ENCODE measurements around the gene CTXN1. TPM values are rescaled to one million over a fixed set of nuclear protein-coding genes. Genes with fewer than 3 reads are reported as not detected.
A peak's percentile ranks its signal among the peaks of the same experiment; 100 is the strongest.

CTXN1 gene
- total and polyA plus RNA-seq, 4 experiments from 2014 or later = not detected

- Histone ChIP-seq H3K4me3 (ENCODE audit: low read length in 2 of 2) (peak overlapping the region; percentile 19 to 71), H3K27ac (ENCODE audit: low read depth, low read length) (peak overlapping the region; percentile 92), H3K4me1 (ENCODE audit: insufficient read depth, low read length) (peaks cover 16% of the 10 kb centered on the region), H3K36me3 (ENCODE audit: insufficient read depth, low read length) (peaks cover 9% of the 10 kb centered on the region), H3K27me3 (ENCODE audit: insufficient read depth, low read length) (no peaks in the 10 kb centered on the region), H3K9me3 (ENCODE audit: control insufficient read depth in 1 of 2, low read length in 2 of 2) (no peaks in the 10 kb centered on the region)
- Mint-ChIP-seq H3K4me1 (peaks cover 8 to 41% (median 24%) of the 10 kb centered on the region in 4 donors), H3K27ac (peak overlapping the region; percentile 88 to 98 (median 97)), H3K4me3 (peak overlapping the region; percentile 86 to 94 (median 92)), H3K9me3 (no peaks in the 10 kb centered on the region), H3K36me3 (peaks cover 6 to 9% of the 10 kb centered on the region in 2 donors), H3K27me3 (no peaks in the 10 kb centered on the region)
- ChIA-PET POLR2A (ENCODE audit: partially characterized antibody) (interaction anchor here (1.0 to 3.4 kb wide), 24 partner anchors 8 to 1520 kb away, joined by 3 to 53 read pairs (median 6); partner anchors contain the start of genes ARHGEF18, CERS4, CTXN1 and ELAVL1), CTCF (ENCODE audit: partially characterized antibody) (interaction anchor here (0.6 to 6.5 kb wide), 25 partner anchors 8 to 469 kb away, joined by 3 to 66 read pairs (median 5); partner anchors contain the start of genes MAP2K7, MARCHF2 and SNAPC2)
- intact Hi-C loops (cut with micrococcal nuclease) = loop anchor here (1.0 to 10.0 kb wide), 3 partner anchors 58 to 309 kb away; no protein-coding TSS in a partner anchor
- peak; percentile 81 to 88 (median 82) for DNase-seq
Measured at GRCh38 chr19:7944177-7944761, 18.3 kb upstream of the CTXN1 start.

GRCh38 chr19:7943444-7944176, 17.7 kb upstream of the CTXN1 start, which contains the start of gene TIMM44:
TIMM44 (minus strand) TSS chr19:7943666; CDS start chr19:7943651, 15 bp downstream.
- Mint-ChIP-seq H3K9me3 (no peaks in the 10 kb centered on the region), H3K27ac (peak within 1 kb of the TSS; percentile 88 to 98 (median 97)), H3K4me1 (peaks cover 11 to 45% (median 28%) of the 10 kb centered on the region in 4 donors), H3K36me3 (peaks cover 6 to 13% of the 10 kb centered on the region in 2 donors), H3K27me3 (no peaks in the 10 kb centered on the region), H3K4me3 (peak within 1 kb of the TSS; percentile 86 to 94 (median 92))
- peaks cover 9% of the 10 kb centered on the region for H3K36me3 ChIP-seq (ENCODE audit: insufficient read depth, low read length)
- peak within 1 kb of the TSS; percentile 92 for H3K27ac ChIP-seq (ENCODE audit: low read depth, low read length)
- ChIA-PET POLR2A (ENCODE audit: partially characterized antibody) (interaction anchor here (0.7 to 3.4 kb wide), 25 partner anchors 8 to 1519 kb away, joined by 3 to 53 read pairs (median 5); partner anchors contain the start of genes ARHGEF18, CERS4, CTXN1 and ELAVL1), CTCF (ENCODE audit: partially characterized antibody) (interaction anchor here (0.6 to 6.5 kb wide), 23 partner anchors 8 to 470 kb away, joined by 3 to 66 read pairs (median 5); partner anchors contain the start of genes MAP2K7, MARCHF2 and SNAPC2)
- H3K4me1 ChIP-seq (ENCODE audit: insufficient read depth, low read length) = peaks cover 16% of the 10 kb centered on the region
- peak within 1 kb of the TSS; percentile 58 to 71 for H3K4me3 ChIP-seq (ENCODE audit: low read length in 2 of 2)
- DNase-seq = peak; percentile 98 to 100 (median 99)
- intact Hi-C loops (cut with micrococcal nuclease) = loop anchor here (1.0 to 10.0 kb wide), 8 partner anchors 14 to 310 kb away; partner anchors contain the start of genes CERS4, MAP2K7 and SNAPC2
- H3K27me3 ChIP-seq (ENCODE audit: insufficient read depth, low read length) = no peaks in the 10 kb centered on the region
- H3K9me3 ChIP-seq (ENCODE audit: control insufficient read depth in 1 of 2, low read length in 2 of 2) = no peaks in the 10 kb centered on the region

- H3K27ac Mint-ChIP-seq = peak overlapping the region; percentile 88 to 98 (median 97)
- Histone ChIP-seq H3K9me3 (ENCODE audit: control insufficient read depth in 1 of 2, low read length in 2 of 2) (no peaks in the 10 kb centered on the region), H3K4me1 (ENCODE audit: insufficient read depth, low read length) (peaks cover 16% of the 10 kb centered on the region), H3K36me3 (ENCODE audit: insufficient read depth, low read length) (peaks cover 9% of the 10 kb centered on the region), H3K27ac (ENCODE audit: low read depth, low read length) (peak overlapping the region; percentile 92), H3K27me3 (ENCODE audit: insufficient read depth, low read length) (no peaks in the 10 kb centered on the region), H3K4me3 (ENCODE audit: low read length in 2 of 2) (peak overlapping the region; percentile 58 to 71)
- H3K27me3 Mint-ChIP-seq = no peaks in the 10 kb centered on the region
- DNase-seq = peak in 1 of 5 donors; percentile 63
- H3K36me3 Mint-ChIP-seq = peaks cover 7 to 13% of the 10 kb centered on the region in 2 donors
- H3K9me3 Mint-ChIP-seq = no peaks in the 10 kb centered on the region
- intact Hi-C loops (cut with micrococcal nuclease) = loop anchor here (1.0 to 10.0 kb wide), 6 partner anchors 14 to 266 kb away; partner anchors contain the start of genes CERS4, MAP2K7 and SNAPC2
- ChIA-PET CTCF (ENCODE audit: partially characterized antibody) (interaction anchor here (0.6 to 6.5 kb wide), 17 partner anchors 9 to 377 kb away, joined by 3 to 66 read pairs (median 9); partner anchors contain the start of genes MAP2K7 and SNAPC2), POLR2A (ENCODE audit: partially characterized antibody) (interaction anchor here (0.7 to 3.4 kb wide), 18 partner anchors 8 to 1518 kb away, joined by 3 to 53 read pairs (median 6); partner anchors contain the start of genes ARHGEF18, CERS4, ELAVL1 and KHSRP)
- peak overlapping the region; percentile 86 to 94 (median 92) for H3K4me3 Mint-ChIP-seq
- H3K4me1 Mint-ChIP-seq = peaks cover 11 to 45% (median 28%) of the 10 kb centered on the region in 4 donors
Measured at GRCh38 chr19:7942981-7943443, 17.1 kb upstream of the CTXN1 start.

- H3K27me3 ChIP-seq (ENCODE audit: insufficient read depth, low read length) = no peaks in the 10 kb centered on the region
- no peaks in the 10 kb centered on the region for H3K9me3 Mint-ChIP-seq
- H3K36me3 Mint-ChIP-seq = peaks cover 11 to 16% of the 10 kb centered on the region in 2 donors
- H3K4me1 Mint-ChIP-seq = peaks cover 11 to 45% (median 28%) of the 10 kb centered on the region in 4 donors
- H3K4me1 ChIP-seq (ENCODE audit: insufficient read depth, low read length) = peaks cover 16% of the 10 kb centered on the region
- POLR2A ChIA-PET (ENCODE audit: partially characterized antibody) = interaction anchor here (0.6 to 3.4 kb wide), 2 partner anchors 21 to 78 kb away, joined by 3 to 53 read pairs; partner anchors contain the start of gene SNAPC2
- no peaks in the 10 kb centered on the region for H3K9me3 ChIP-seq (ENCODE audit: control insufficient read depth in 1 of 2, low read length in 2 of 2)
- no peak overlapping the region for H3K27ac ChIP-seq (ENCODE audit: low read depth, low read length)
- no peak for DNase-seq
- H3K4me3 ChIP-seq (ENCODE audit: low read length in 2 of 2) = no peak overlapping the region
- H3K27me3 Mint-ChIP-seq = no peaks in the 10 kb centered on the region
- intact Hi-C loops (cut with micrococcal nuclease) = loop anchor here (10.0 kb wide), 1 partner anchor 213 kb away; no protein-coding TSS in a partner anchor
- CTCF ChIA-PET (ENCODE audit: partially characterized antibody) = interaction anchor here (6.5 kb wide), 1 partner anchor 22 kb away, joined by 66 read pairs; the partner anchor contains the start of gene SNAPC2
- H3K27ac Mint-ChIP-seq = peak overlapping the region in 4 of 7 donors; percentile 17 to 88 (median 70)
- peaks cover 9% of the 10 kb centered on the region for H3K36me3 ChIP-seq (ENCODE audit: insufficient read depth, low read length)
- peak overlapping the region; percentile 15 to 92 (median 54) for H3K4me3 Mint-ChIP-seq
Measured at GRCh38 chr19:7941895-7942596, 16.1 kb upstream of the CTXN1 start.

GRCh38 chr19:7940841-7941240, 14.9 kb upstream of the CTXN1 start:
- no peak overlapping the region for H3K4me3 ChIP-seq (ENCODE audit: low read length in 2 of 2)
- peaks cover 11 to 18% of the 10 kb centered on the region in 2 donors for H3K36me3 Mint-ChIP-seq
- H3K4me3 Mint-ChIP-seq = peak overlapping the region in 6 of 8 donors; percentile 13 to 45 (median 18)
- no peaks in the 10 kb centered on the region for H3K27me3 ChIP-seq (ENCODE audit: insufficient read depth, low read length)
- ChIA-PET POLR2A (ENCODE audit: partially characterized antibody) (interaction anchor here (0.8 kb wide), 1 partner anchor 37 kb away, joined by 3 read pairs; the partner anchor contains the start of gene MAP2K7), CTCF (ENCODE audit: partially characterized antibody) (interaction anchor here (6.5 kb wide), 1 partner anchor 21 kb away, joined by 66 read pairs; the partner anchor contains the start of gene SNAPC2)
- peaks cover 11 to 45% (median 28%) of the 10 kb centered on the region in 4 donors for H3K4me1 Mint-ChIP-seq
- H3K9me3 ChIP-seq (ENCODE audit: control insufficient read depth in 1 of 2, low read length in 2 of 2) = no peaks in the 10 kb centered on the region
- no peak for DNase-seq
- intact Hi-C loops (cut with micrococcal nuclease) = loop anchor here (10.0 kb wide), 1 partner anchor 214 kb away; no protein-coding TSS in a partner anchor
- H3K27ac ChIP-seq (ENCODE audit: low read depth, low read length) = no peak overlapping the region
- H3K27ac Mint-ChIP-seq = peak overlapping the region in 2 of 7 donors; percentile 43 to 57
- no peaks in the 10 kb centered on the region for H3K27me3 Mint-ChIP-seq
- no peaks in the 10 kb centered on the region for H3K9me3 Mint-ChIP-seq
- H3K36me3 ChIP-seq (ENCODE audit: insufficient read depth, low read length) = peaks cover 15% of the 10 kb centered on the region
- H3K4me1 ChIP-seq (ENCODE audit: insufficient read depth, low read length) = peaks cover 16% of the 10 kb centered on the region

- POLR2A ChIA-PET (ENCODE audit: partially characterized antibody) = interaction anchor here (2.4 kb wide), 1 partner anchor 9 kb away, joined by 7 read pairs; the partner anchor contains the start of gene TIMM44
- no peaks in the 10 kb centered on the region for H3K9me3 ChIP-seq (ENCODE audit: control insufficient read depth in 1 of 2, low read length in 2 of 2)
- Mint-ChIP-seq H3K4me1 (peaks cover 4% of the 10 kb centered on the region in 4 donors), H3K9me3 (no peaks in the 10 kb centered on the region), H3K27me3 (no peaks in the 10 kb centered on the region), H3K27ac (no peak overlapping the region), H3K36me3 (peaks cover 4 to 33% of the 10 kb centered on the region in 2 donors), H3K4me3 (no peak overlapping the region)
- peaks cover 45% of the 10 kb centered on the region for H3K36me3 ChIP-seq (ENCODE audit: insufficient read depth, low read length)
- DNase-seq = no peak
- H3K4me3 ChIP-seq (ENCODE audit: low read length in 2 of 2) = no peak overlapping the region
- H3K27ac ChIP-seq (ENCODE audit: low read depth, low read length) = no peak overlapping the region
- H3K27me3 ChIP-seq (ENCODE audit: insufficient read depth, low read length) = no peaks in the 10 kb centered on the region
- intact Hi-C loops (cut with micrococcal nuclease) = no loop called here
- no peaks in the 10 kb centered on the region for H3K4me1 ChIP-seq (ENCODE audit: insufficient read depth, low read length)
- CTCF ChIA-PET (ENCODE audit: partially characterized antibody) = interaction anchor here (1.5 kb wide), 1 partner anchor 11 kb away, joined by 3 read pairs; no protein-coding TSS in a partner anchor
Measured at GRCh38 chr19:7934766-7935165, 8.8 kb upstream of the CTXN1 start.
